Gastrocnemius medialis (tissue), 4 donors: ENCODE data around the gene SLC16A8. TPM values are rescaled to one million over a fixed set of nuclear protein-coding genes. Genes with fewer than 3 reads are reported as not detected.

Experiments used
- ATAC-seq, 2 donors: fragments of 150-250 bp; one replicate each; pipeline ENCODE4 v1.9.1; 2016
- DNase-seq, 2 donors: peaks; one replicate each; pipeline ENCODE4 v3.0.0-alpha.2; 2019
- H3K27ac ChIP-seq, 4 donors: fragments of 200-600 bp; sonication (generic); 1 replicate in 1 of 4; 2 replicates in 3 of 4; pipeline ENCODE4 v1.5.1; 2016 to 2018; ENCODE audit warnings: mild to moderate bottlenecking in 2 of 4, moderate library complexity in 1 of 4
- H3K27me3 ChIP-seq, 3 donors: fragments of 200-600 bp; sonication (generic) in 2 of 3; 1 replicate in 1 of 3; 2 replicates in 2 of 3; pipeline versions ENCODE4 v1.5.1 to v1.6.0; 2016 to 2019; ENCODE audit warnings: mild to moderate bottlenecking in 1 of 3, moderate library complexity in 1 of 3
- H3K36me3 ChIP-seq, 2 donors: fragments of 200-600 bp; sonication (generic) in 1 of 2; one replicate each; pipeline ENCODE4 v1.5.1; 2017 to 2018
- H3K4me1 ChIP-seq, 2 donors: fragments of 200-600 bp; sonication (generic) in 1 of 2; one replicate each; pipeline ENCODE4 v1.5.1; 2016 to 2017; ENCODE audit warnings: mild to moderate bottlenecking in 2 of 2
- H3K4me3 ChIP-seq, 4 donors: fragments of 200-600 bp; sonication (generic) in 3 of 4; 1 replicate in 1 of 4; 2 replicates in 3 of 4; pipeline ENCODE4 v1.5.1; 2016 to 2019; ENCODE audit warnings: mild to moderate bottlenecking in 2 of 4
- H3K9me3 ChIP-seq, 3 donors: fragments of 200-600 bp; sonication (generic) in 2 of 3; 1 replicate in 1 of 3; 2 replicates in 2 of 3; pipeline ENCODE4 v1.5.1; 2016 to 2019
- POLR2A ChIP-seq, 2 donors: fragments of 450-650 bp; IDR thresholded peaks; one replicate each; pipeline ENCODE4 v1.6.1; 2017; ENCODE audit warnings: antibody characterized with exemption in 2 of 2, mild to moderate bottlenecking in 2 of 2, moderate library complexity in 2 of 2
- in situ Hi-C, 4 donors: fragments of 200-750 bp; cut with MboI; loops; one replicate each; pipeline versions ENCODE4 v1.15.0 to v1.8.0; 2017; ENCODE audit warnings: low sequenced_read_pairs in 4 of 4
- intact Hi-C: fragments of 100-400 bp; cut with DNase I; formaldehyde crosslinking; loops from one replicate; pipeline ENCODE4 v1.15.1; 2023; ENCODE audit warnings: low total_unique reads
- total RNA-seq, 4 donors: library from RNA; depleted of rRNA; stranded (reverse); fragments of >200 nt; gene quantifications; one replicate each; pipeline versions ENCODE4 v1.1.0 to v1.2.3, GENCODE V29; 2016
- TF ChIP-seq, protein P1 (sequence below), 5 experiments: fragments of 450-650 bp in 3 of 5; fragments of 200-600 bp in 2 of 5; sonication (generic) in 2 of 5; IDR thresholded peaks in 4 of 5; conservative IDR thresholded peaks in 1 of 5; 1 replicate in 4 of 5; 2 replicates in 1 of 5; pipeline ENCODE4 v1.5.1; 2016 to 2019; ENCODE audit warnings: antibody characterized with exemption in 5 of 5, mild to moderate bottlenecking in 3 of 5, moderate library complexity in 3 of 5

The SLC16A8 gene
- total RNA-seq, 4 donors from 2014 or later = 0.42 TPM; not detected in 3

DNA sequence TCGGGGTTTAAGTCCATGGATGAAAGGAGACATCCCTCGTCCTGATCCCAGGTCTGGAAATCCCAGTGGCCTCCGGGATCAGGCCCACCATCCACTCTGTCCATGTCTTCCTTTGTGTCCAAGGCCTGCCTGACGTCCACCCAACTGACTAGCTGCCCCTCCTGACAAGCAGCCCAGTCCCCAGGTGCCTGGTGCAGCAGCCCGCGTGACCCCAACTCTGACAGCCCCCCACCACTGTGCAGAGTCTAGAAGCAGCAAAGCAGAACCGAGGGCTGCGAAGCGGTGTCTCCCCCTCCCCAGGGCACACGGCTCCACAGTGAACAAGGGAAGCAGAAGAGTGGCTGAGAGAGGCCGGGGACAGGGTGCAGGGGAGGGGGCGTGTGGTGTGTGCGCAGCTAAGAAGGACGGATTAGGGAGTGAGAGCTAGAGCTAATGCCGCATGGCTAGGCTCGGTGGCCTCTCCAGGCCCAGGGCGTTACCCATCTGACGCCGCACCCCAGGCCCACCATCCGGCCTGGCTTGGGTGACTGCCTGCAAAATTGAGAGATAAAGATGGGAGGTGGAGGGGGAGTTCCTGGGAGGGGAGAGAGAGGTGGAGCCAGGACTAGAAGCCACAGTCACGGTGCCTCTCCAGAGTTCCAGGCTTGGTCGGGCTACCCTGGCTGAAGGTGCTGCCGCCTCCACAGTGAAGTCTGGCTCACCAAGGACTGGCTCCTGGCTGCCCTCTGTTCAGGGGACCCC is 43.1 kb upstream of the SLC16A8 start:
- in situ Hi-C loops = no loop called here

DNA sequence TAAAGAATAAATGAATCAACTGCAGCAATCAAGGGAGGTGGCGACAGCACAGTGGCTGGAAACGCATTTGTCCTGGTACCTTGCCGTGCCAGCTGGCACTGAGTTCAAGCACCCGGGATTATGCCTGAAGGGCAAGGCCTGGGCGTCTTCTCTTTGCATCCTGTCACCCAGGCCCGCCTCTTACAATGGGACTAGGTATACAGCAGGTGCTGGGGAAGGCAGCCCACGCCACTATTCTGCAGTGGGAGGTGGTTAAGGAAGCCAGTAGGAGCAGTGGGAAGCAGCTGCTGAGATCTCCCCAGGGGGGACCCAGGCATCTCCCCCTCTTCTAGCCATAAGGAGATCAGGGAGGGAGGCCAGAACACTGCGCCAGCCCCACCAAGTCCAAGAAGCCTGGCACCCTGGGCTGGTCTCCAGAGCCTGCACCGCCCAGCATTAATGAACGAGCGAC is 41.8 kb upstream of the SLC16A8 start:
- Histone ChIP-seq H3K27ac (no peak overlapping the region), H3K4me3 (no peak overlapping the region), H3K9me3 (no peaks in the 10 kb centered on the region), H3K36me3 (peaks cover 0 to 13% of the 10 kb centered on the region in 2 donors), H3K4me1 (peaks cover 0 to 4% of the 10 kb centered on the region in 2 donors), H3K27me3 (no peaks in the 10 kb centered on the region)
- DNase-seq (no peak), ATAC-seq (no peak)
- in situ Hi-C loops (no loop called here), intact Hi-C loops (no loop called here)
- no peak for TF ChIP-seq POLR2A (IDR thresholded peaks at IDR 0.05)
- TF ChIP-seq, protein P1, sequence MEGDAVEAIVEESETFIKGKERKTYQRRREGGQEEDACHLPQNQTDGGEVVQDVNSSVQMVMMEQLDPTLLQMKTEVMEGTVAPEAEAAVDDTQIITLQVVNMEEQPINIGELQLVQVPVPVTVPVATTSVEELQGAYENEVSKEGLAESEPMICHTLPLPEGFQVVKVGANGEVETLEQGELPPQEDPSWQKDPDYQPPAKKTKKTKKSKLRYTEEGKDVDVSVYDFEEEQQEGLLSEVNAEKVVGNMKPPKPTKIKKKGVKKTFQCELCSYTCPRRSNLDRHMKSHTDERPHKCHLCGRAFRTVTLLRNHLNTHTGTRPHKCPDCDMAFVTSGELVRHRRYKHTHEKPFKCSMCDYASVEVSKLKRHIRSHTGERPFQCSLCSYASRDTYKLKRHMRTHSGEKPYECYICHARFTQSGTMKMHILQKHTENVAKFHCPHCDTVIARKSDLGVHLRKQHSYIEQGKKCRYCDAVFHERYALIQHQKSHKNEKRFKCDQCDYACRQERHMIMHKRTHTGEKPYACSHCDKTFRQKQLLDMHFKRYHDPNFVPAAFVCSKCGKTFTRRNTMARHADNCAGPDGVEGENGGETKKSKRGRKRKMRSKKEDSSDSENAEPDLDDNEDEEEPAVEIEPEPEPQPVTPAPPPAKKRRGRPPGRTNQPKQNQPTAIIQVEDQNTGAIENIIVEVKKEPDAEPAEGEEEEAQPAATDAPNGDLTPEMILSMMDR (IDR thresholded peaks at IDR 0.05 in 4 of 5, conservative IDR thresholded peaks at IDR 0.05 in 1 of 5) = no peak

More for the DNA sequence above, 43.1 kb upstream of the SLC16A8 start:
- intact Hi-C loops = no loop called here
- Histone ChIP-seq H3K36me3 (peaks cover 0 to 19% of the 10 kb centered on the region in 2 donors), H3K4me3 (no peak overlapping the region), H3K9me3 (no peaks in the 10 kb centered on the region), H3K27me3 (no peaks in the 10 kb centered on the region), H3K27ac (no peak overlapping the region), H3K4me1 (peaks cover 0 to 4% of the 10 kb centered on the region in 2 donors)
- ATAC-seq = no peak
- TF ChIP-seq, protein P1 (IDR thresholded peaks at IDR 0.05 in 4 of 5, conservative IDR thresholded peaks at IDR 0.05 in 1 of 5) = no peak
- TF ChIP-seq POLR2A (IDR thresholded peaks at IDR 0.05) = no peak
- no peak for DNase-seq

DNA sequence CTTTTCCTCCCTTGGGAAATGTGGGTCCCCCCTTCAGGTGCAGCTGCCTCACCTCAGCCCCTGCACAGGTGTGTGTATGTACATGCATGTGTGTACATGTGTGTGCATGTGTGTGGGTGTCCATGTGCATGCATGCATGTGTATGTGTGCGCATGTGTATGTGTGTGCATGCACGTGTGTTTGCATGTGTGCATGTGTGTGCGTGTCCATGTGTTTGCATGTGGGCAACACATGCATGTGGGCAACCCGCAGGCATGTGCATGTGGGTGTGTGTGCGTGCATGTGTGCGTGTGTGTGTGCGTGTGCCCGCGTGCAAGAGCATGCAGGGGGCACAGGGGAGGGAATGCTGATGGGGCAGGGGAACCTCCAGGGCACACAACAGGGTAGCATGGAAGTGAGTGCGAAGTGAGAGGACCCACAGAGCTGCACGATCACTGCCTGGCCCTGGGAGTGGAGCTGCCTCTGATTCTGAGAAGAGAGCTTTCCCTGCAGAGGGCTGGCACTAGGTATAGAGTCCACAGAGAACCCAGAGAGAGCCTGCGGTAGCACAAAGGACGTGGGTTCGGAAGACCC is 41.1 kb upstream of the SLC16A8 start:
- H3K4me1 ChIP-seq = peaks cover 0 to 4% of the 10 kb centered on the region in 2 donors
- TF ChIP-seq POLR2A (IDR thresholded peaks at IDR 0.05) = no peak
- TF ChIP-seq, protein P1 (IDR thresholded peaks at IDR 0.05 in 4 of 5, conservative IDR thresholded peaks at IDR 0.05 in 1 of 5) = no peak
- peaks cover 0 to 8% of the 10 kb centered on the region in 2 donors for H3K36me3 ChIP-seq
- ATAC-seq (no peak), DNase-seq (no peak)
- in situ Hi-C loops (no loop called here), intact Hi-C loops (no loop called here)
- no peak overlapping the region for H3K27ac ChIP-seq
- no peaks in the 10 kb centered on the region for H3K9me3 ChIP-seq
- no peaks in the 10 kb centered on the region for H3K27me3 ChIP-seq
- no peak overlapping the region for H3K4me3 ChIP-seq

DNA sequence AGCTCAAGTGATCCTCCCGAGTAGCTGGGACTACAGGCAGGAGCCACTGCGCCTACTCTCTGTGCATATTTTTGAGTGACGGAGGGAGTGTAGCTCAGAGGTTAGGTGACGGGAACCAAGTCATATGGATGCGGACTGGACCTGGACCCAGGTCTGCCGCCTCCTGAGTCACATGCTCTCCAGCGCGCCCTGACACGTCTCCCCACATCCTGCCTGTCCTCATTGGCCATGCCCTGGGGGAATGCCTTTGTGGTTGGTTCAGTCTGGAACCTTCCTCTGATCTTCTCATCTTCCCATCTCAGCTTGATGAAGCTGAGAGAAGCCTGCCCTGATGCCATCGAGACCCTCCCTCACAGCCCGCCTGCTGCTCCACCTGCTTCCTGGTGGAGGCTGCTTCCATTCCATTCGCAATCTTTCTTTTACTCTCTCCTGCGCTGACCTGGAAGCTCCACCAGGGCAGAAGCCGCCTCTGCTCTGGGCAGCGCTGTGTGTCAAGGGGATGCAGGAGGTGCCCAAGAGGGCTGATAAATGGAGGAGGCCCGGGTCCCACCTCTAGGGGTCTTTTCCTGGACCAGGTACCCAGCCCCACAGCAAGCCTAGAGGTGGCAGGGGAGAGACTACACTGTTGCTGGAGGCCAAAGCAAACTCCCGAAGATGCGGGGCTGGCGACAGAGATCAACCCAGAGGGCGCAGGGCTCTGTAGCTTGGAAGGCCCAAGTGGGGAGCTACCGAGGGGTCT is 40.4 kb upstream of the SLC16A8 start:
- H3K36me3 ChIP-seq = peaks cover 0 to 6% of the 10 kb centered on the region in 2 donors
- TF ChIP-seq, protein P1 (IDR thresholded peaks at IDR 0.05 in 4 of 5, conservative IDR thresholded peaks at IDR 0.05 in 1 of 5) = no peak
- TF ChIP-seq POLR2A (IDR thresholded peaks at IDR 0.05) = no peak
- peaks cover 0 to 4% of the 10 kb centered on the region in 2 donors for H3K4me1 ChIP-seq
- no peaks in the 10 kb centered on the region for H3K9me3 ChIP-seq
- in situ Hi-C loops = loop anchor here in 3 of 4 donors (25.0 kb wide), 2 partner anchors 113 to 238 kb away; no protein-coding TSS in a partner anchor
- H3K4me3 ChIP-seq = no peak overlapping the region
- no peak for DNase-seq
- no peaks in the 10 kb centered on the region for H3K27me3 ChIP-seq
- intact Hi-C loops = no loop called here
- no peak overlapping the region for H3K27ac ChIP-seq
- ATAC-seq = no peak
